VCaP (cell line): ENCODE data around the gene FAXC.

Source experiments
- H3K27ac ChIP-seq: fragments of 450-650 bp; 2 replicates; pipeline ENCODE4 v1.5.1; 2017
- TF ChIP-seq, protein P1 (sequence below): fragments of 450-650 bp; conservative IDR thresholded peaks from 2 replicates; pipeline ENCODE4 v1.5.1; 2017; ENCODE audit warnings: mild to moderate bottlenecking, moderate library complexity

FAXC gene

DNA sequence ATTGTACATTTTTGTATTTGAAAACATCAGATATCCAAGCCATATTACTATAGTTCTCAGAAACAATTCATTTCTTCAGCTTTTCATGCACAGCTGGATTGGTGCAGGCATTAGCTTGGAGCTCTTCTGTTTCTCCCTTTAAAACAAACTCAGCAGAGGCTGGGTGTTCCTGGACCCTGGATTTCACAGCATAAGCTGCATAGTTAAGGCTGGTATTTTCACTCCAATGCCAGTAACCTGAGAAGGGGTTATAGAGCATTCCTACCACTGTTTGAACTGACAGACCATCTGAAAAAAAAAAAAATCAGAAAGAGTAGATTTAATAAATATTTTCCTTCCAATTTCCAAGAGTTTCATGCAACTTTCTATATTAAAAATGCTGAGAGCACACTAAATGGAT is 20.1 kb upstream of the FAXC start:
- TF ChIP-seq, protein P1, sequence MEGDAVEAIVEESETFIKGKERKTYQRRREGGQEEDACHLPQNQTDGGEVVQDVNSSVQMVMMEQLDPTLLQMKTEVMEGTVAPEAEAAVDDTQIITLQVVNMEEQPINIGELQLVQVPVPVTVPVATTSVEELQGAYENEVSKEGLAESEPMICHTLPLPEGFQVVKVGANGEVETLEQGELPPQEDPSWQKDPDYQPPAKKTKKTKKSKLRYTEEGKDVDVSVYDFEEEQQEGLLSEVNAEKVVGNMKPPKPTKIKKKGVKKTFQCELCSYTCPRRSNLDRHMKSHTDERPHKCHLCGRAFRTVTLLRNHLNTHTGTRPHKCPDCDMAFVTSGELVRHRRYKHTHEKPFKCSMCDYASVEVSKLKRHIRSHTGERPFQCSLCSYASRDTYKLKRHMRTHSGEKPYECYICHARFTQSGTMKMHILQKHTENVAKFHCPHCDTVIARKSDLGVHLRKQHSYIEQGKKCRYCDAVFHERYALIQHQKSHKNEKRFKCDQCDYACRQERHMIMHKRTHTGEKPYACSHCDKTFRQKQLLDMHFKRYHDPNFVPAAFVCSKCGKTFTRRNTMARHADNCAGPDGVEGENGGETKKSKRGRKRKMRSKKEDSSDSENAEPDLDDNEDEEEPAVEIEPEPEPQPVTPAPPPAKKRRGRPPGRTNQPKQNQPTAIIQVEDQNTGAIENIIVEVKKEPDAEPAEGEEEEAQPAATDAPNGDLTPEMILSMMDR: no peak
- no peak overlapping the region for H3K27ac ChIP-seq

DNA sequence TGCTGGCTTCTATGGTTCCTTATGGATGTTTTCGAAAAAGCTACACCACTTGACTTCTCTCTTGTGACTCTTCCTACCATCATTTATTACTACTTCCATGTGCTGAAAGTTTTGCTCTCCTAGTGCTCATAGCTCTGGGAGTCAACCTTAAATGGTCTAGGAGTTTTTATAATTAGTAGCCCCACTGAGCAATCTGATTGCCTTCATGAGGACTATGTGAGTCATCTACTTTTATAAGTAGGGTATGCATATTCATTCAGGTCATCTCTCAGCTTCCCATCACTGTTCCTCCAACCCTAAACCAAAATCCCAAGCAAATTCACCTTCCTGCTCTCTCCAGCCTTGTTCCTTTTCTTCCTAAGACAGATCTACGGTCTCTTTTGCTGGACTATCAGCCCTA is 17.4 kb upstream of the FAXC start:
- no peak overlapping the region for H3K27ac ChIP-seq
- TF ChIP-seq, protein P1: no peak

DNA sequence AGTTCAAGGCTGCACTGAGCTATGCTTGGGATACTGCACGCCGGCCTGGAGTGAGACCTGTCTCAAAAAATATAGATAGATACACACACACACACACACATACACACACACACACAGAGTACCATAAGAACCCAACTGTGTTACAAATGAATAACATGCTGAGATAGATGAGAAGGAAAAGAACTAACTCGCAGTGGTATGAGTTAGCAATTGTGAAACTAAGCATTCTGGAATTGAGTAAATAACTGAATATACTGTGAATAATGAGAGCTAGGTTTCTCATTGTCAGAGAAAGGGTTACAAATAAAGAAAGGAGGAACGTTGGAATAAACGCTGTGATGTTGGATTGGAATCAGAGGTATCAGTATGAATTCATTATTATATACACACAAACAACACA is 14.6 kb upstream of the FAXC start:
- H3K27ac ChIP-seq: no peak overlapping the region
- TF ChIP-seq, protein P1: no peak

DNA sequence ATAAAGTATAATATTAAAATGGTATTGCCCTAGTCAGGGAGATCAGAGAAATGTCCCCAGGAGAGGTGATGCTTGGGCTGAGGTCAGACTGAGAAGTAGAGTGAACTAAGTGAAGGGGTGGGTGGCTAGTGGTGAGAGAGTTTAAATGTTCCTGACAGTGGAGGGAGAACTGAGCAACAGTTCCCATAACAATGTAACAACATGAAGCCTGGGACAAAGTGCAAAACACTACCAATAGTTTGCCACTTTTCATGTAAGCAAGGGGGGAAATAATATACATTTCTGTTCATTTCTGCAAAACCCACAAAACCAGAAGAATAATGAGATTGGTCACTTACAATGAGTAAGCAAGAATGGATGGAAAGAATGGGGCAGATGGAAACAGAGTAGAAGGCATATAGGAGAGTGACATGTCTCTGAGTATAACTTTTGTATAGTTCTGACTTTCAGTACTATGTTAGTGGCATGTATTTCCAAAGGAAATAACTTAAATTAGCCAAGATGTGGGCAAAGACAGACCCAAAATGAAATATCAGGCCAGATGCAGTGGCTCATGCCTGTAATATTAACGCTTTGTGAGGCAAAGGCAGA is 13.3 kb upstream of the FAXC start:
- TF ChIP-seq, protein P1: no peak
- H3K27ac ChIP-seq: no peak overlapping the region

DNA sequence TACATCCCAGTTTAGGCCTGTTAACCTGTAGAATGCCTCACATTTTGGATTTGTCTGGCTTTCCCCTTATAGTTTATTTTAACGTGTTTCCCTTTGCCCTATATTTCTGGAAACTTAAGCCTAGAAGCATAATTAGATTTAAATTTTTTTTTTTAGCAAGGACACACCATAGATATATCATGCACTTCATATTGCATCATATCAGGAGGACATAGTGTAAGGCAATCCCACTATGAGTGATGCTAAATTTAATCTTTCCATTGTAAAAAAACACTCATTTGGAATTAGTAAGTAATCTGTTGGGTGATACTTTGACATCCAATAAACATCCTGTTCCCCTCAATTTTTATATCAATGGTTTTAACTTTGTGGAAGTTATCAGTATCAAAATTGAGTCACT is 10.3 kb upstream of the FAXC start:
- no peak overlapping the region for H3K27ac ChIP-seq
- TF ChIP-seq, protein P1: no peak

DNA sequence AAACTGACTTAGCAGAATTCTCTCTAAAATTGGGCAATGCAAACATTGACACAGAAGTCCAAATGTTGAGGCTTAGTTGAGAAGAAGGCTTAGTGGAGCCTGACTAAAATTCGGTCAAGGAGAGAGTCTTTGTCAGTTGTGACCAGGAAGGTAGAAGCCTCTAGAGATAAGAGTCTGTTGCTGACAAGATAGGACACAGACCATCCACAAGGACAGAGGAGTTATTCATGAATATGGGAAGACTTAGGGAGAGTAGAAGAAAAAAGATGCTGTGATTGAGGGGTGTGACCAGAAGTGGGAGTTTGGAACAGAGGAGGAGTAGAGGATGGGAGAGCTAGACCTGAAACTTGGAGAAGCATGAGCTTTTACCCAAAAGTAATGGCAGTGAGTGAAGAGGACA is 7.2 kb upstream of the FAXC start:
- no peak overlapping the region for H3K27ac ChIP-seq
- TF ChIP-seq, protein P1: no peak

DNA sequence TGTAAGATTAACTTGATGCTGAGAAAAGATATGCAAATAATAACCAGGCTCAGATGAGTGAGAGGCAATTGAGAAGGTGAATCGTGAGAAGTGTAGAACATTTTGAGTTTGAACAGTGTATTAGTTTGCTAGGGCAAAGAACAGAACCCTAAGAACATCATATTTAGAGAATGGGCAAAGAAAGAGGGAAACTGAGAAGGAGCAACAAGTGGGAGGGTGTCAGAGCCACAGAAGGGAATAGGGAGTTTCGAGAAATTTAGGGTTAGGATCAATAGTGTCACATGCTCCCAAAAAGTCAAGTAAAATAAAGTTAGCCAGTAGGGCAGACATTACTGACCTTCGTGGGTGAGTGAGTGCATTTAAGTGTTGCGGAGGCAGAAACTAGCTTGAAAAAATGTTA is 5.5 kb upstream of the FAXC start:
- H3K27ac ChIP-seq: no peak overlapping the region
- TF ChIP-seq, protein P1: no peak

DNA sequence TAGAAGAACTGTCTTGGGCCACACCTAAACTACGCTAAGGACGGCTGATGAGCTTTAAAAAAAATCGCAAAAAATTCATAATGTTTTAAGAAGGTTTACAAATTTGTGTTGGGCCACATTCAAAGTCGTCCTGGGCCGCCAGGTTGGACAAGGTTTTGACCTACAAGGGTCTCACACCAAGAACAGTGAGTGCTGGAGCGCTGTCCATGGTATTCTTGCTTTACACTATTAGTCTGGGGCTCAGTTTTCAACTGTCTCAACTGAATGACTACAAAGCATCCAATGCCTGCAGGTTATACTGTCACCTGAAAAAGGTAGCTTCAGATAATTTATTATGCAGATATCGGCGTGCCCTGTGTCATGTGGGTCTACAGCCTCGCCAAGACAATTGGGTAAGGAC is 3.7 kb upstream of the FAXC start:
- H3K27ac ChIP-seq: no peak overlapping the region
- TF ChIP-seq, protein P1: no peak
